GM12872 (cell line): ENCODE data around the gene PECR.

Source experiments
- TF ChIP-seq, protein P1 (sequence below): IDR thresholded peaks from 3 replicates; pipeline ENCODE4 v1.5.1; 2011; ENCODE audit warnings: low read depth, mild to moderate bottlenecking, low read length, moderate library complexity; ENCODE audit not compliant: insufficient read depth

The PECR gene

DNA sequence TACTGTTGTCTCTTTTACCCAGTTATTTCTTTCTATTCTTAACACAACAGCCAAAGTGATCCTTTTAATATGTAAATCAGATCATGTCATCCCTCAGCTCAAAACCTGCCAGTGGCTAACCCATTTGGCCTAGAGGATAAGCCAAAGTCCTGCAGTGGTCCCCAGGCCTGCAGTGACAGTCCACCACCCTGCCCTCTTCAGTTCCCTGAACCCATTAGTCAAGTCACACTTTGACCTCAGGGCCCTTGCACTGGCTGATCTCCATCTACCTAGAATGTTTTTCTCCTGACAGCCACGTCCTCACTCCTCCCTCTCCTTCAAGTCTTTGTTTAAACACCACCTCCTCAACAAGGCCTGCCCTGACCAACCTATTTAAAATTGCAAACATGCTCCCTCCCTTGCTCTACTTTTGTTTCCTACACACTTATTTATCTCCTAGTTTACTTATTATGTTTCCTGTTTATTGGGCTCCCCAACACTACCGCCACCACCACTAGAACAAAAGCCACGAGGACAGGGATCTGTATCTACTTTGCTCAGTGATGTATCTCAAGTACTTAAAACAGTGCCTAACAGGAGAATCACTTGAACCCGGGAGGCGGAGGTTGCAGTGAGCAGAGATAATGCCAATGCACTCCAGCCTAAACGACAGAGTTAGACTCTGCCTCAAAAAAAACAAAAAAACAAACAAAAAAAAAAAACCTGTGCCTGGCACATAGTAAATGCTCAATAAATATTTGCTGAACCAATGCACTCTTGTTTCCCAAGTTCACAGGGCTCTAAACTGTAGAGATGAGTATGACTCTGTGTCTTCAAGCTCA is 77.5 kb downstream of the PECR start:
- TF ChIP-seq, protein P1, sequence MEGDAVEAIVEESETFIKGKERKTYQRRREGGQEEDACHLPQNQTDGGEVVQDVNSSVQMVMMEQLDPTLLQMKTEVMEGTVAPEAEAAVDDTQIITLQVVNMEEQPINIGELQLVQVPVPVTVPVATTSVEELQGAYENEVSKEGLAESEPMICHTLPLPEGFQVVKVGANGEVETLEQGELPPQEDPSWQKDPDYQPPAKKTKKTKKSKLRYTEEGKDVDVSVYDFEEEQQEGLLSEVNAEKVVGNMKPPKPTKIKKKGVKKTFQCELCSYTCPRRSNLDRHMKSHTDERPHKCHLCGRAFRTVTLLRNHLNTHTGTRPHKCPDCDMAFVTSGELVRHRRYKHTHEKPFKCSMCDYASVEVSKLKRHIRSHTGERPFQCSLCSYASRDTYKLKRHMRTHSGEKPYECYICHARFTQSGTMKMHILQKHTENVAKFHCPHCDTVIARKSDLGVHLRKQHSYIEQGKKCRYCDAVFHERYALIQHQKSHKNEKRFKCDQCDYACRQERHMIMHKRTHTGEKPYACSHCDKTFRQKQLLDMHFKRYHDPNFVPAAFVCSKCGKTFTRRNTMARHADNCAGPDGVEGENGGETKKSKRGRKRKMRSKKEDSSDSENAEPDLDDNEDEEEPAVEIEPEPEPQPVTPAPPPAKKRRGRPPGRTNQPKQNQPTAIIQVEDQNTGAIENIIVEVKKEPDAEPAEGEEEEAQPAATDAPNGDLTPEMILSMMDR, result no peak

DNA sequence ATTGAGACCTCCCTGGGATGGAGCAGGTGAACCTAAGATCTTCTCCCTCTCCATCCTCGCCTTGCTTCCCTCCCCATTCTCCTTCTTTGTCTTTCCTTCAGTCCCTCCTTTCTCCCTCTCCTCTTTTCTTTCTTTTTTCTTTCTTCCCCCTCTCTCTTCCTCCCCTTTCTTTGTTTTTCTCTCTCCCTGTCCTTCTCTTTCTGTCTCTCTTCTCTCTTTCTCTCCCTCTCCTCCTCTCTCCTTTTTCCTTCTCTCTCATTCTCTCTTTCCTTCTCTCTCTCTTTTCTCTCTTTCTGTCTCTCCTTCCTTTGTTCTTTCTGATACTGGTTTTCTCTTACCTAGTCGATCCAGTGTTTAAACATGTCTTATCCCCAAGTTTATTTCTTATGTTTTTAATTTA is 78.9 kb downstream of the PECR start:
- TF ChIP-seq, protein P1, result no peak

DNA sequence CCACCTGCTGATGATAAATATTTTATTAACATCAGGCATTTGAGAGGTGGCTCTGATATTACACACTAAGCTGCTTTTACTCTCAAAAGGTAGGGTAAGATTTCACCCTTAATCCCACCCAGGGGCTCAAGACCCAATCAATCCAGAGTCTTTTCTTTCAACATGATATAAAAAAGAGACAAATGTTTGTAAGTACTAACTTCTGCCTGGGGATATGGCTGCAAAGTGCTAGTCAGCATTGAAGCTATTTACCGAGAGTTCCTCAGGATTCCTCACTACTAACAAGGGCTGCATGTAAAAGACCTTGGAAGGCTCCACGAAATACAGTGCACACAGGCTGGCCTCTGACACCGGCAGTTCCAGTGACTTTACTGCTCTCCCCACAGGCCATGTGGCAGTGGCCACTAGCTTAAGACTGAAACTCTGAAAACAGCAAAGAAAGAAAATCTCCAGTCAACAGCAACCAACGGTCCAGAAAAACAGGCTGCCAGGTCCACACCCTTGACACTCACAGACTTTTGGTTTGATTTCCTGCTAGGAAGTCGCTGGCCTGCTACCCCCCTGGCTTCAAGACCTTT is 79.4 kb downstream of the PECR start:
- TF ChIP-seq, protein P1, result no peak

DNA sequence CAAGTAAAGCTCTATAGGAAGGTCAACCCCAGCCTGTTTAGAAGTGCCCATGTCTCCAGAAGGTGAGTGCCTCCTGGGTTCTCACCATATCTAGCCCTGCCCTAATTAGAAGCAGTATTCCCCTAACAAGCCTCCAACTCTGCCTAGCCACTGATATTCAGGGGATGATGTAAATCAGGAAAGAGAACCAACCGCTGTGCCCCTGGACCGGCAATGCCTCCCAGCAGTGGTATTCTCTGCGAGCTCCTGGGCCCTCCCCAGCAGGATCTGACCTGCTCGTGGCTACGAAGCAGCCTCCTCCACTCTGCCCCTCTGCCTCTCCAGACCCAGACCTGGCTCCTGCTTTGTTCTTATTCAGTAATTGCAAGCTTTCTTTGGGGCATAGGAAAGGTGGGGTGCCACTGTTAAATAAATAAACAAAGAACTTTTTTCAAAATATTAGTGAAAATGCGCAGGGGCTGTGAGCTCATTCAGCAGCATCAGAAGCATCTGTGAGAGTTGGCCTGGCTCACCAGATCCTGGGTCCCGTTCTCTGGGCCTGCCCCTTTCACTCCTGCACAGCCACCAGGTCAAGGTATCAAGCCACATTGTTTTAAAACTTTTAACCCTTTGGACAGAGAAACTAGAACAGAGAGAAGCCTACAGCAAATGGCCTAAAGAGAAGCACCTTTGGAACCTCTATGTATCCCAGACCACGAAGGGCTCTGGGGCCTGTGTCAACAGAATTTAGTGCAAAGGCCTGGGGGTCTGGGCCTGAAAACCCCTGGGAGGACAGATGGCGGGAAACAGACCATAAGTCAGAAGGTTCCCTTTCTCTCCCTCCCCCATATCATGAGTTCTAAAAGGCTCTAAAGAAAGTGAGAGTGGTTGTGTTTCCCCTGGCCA is 80.2 kb downstream of the PECR start:
- TF ChIP-seq, protein P1, result no peak

DNA sequence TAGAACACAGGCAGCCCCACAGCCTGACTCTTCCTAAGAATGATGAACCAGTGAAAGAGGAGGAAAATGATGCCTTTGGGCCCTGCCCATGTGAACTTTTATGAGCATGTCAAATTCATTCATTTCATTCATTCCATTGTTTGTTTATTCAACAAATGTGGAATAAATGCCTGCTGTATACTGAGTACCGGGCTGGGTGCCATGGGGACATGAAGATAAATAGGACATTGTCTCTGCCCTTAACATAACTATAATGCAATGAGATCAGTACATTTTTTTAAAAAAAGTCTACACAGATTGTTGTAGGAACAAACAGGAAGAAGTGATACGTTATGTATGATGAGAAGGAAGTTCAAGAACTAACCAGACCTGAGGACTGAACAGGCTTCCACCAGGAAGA is 83.0 kb downstream of the PECR start:
- TF ChIP-seq, protein P1, result no peak

DNA sequence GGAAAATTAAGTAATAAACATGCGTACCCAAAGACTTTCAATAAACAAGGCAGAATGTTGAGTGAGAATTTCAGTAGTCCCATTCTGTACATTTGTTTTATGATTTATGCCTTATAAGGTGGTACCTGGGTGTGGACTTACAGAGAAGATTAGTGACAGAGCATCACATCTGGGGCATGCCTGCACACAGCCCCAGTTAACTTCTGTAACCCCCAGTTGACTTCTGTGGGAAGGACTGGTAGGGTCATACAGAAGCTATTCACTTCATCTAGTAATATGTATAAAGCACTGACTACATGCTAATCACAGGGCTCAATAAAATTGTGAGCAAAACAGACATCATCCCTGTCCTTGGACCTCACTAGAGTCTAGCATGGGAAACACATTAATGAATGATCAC is 84.4 kb downstream of the PECR start:
- TF ChIP-seq, protein P1, result no peak

DNA sequence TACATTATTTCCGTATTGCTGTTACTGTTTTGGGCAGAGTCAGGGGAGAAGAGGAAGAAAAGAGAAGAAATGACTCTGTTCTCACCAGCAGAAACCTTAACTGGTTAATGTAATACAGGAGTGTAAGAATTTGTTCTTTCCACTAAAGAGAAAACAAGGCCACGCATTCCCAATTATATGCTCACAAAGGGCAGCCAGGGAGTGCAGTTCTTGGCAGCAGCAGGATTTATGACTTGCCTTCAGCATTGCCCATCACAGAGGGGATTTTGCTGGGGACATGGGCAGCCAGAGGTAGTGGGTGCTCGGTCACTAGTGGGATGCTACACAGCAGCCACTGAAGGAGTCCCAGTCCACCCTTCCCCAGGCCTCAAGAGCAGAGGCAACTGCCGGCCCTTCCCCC is 86.7 kb downstream of the PECR start:
- TF ChIP-seq, protein P1, result no peak
